ENCODE results near the gene ABCC3. TPM values are rescaled to one million over a fixed set of nuclear protein-coding genes. Genes with fewer than 3 reads are reported as not detected.

ABCC3 gene
- total RNA-seq, 1 donor from 2014 or later = 0.67 TPM

DNA sequence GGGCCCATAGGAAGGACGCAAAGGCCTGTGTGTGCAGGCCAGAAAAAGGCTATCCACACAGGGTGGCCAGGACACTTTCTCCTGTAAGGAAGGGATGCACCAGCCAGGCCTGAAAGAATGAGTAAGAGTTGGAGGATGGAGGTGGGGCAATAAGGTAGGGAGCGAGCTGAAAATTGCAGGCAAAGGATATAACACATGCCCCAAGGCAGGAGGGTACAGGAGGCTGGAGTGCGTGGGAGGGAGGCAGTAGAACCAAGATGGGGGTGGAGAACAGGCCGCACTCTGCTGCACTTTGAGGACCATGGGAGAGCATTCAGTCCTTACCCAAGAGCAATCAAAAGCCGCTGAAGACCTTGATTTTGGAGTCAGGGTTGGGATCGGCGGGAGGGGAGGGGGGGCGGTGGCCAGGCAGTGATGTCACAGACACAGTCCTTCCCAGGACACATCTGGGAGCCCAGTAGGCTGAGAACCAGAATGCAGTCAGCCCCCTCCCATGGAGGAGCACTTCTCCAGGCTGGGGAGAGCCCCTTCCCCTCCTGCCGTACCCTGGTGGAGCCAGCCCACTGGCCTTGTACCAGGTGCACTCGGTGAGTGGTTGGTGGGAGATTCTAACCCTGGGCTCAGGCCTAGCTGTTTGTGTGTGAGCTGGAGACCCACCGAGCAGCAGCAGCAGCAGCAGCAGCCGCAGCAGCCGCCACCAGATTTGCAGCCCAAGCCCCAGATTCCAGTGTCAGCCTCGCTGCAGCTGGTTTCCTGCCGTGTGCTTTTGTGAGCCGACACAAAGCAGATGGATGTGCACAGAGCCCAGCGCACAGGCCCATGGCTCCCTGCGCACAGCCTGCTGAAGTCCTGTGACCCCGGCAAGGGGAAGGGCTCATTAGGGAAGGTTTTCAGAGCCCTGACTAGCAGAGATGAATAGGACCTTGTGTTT is 55.5 kb downstream of the ABCC3 start:
- Mint-ChIP-seq H3K27ac (ENCODE audit: unreplicated experiment) (no peak overlapping the region), H3K36me3 (ENCODE audit: low read depth, unreplicated experiment) (peaks cover 4% of the 10 kb centered on the region), H3K9me3 (ENCODE audit: unreplicated experiment) (no peaks in the 10 kb centered on the region), H3K4me3 (ENCODE audit: unreplicated experiment) (no peak overlapping the region), H3K27me3 (ENCODE audit: unreplicated experiment) (peaks cover 3% of the 10 kb centered on the region), H3K4me1 (ENCODE audit: unreplicated experiment) (peaks cover 7% of the 10 kb centered on the region)
- TF ChIP-seq, protein P1, sequence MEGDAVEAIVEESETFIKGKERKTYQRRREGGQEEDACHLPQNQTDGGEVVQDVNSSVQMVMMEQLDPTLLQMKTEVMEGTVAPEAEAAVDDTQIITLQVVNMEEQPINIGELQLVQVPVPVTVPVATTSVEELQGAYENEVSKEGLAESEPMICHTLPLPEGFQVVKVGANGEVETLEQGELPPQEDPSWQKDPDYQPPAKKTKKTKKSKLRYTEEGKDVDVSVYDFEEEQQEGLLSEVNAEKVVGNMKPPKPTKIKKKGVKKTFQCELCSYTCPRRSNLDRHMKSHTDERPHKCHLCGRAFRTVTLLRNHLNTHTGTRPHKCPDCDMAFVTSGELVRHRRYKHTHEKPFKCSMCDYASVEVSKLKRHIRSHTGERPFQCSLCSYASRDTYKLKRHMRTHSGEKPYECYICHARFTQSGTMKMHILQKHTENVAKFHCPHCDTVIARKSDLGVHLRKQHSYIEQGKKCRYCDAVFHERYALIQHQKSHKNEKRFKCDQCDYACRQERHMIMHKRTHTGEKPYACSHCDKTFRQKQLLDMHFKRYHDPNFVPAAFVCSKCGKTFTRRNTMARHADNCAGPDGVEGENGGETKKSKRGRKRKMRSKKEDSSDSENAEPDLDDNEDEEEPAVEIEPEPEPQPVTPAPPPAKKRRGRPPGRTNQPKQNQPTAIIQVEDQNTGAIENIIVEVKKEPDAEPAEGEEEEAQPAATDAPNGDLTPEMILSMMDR (IDR thresholded peaks at IDR 0.05; ENCODE audit: unreplicated experiment) = no peak
- DNase-seq (ENCODE audit: low spot score) = peak; percentile 23

DNA sequence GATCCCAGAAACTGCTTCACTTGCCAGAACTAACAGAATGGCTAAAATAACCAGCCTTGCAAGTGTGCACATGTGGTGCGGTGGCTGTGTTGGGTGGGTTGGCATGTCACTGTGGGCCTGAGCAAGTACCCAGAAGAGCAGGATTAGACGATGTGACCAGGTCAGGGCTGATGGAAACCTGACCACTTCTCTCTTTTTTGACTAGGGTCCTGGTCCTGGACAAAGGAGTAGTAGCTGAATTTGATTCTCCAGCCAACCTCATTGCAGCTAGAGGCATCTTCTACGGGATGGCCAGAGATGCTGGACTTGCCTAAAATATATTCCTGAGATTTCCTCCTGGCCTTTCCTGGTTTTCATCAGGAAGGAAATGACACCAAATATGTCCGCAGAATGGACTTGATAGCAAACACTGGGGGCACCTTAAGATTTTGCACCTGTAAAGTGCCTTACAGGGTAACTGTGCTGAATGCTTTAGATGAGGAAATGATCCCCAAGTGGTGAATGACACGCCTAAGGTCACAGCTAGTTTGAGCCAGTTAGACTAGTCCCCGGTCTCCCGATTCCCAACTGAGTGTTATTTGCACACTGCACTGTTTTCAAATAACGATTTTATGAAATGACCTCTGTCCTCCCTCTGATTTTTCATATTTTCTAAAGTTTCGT is 56.3 kb downstream of the ABCC3 start:
- H3K36me3 Mint-ChIP-seq (ENCODE audit: low read depth, unreplicated experiment) = peaks cover 6% of the 10 kb centered on the region
- no peak overlapping the region for H3K27ac Mint-ChIP-seq (ENCODE audit: unreplicated experiment)
- H3K9me3 Mint-ChIP-seq (ENCODE audit: unreplicated experiment) = no peaks in the 10 kb centered on the region
- DNase-seq (ENCODE audit: low spot score) = no peak
- TF ChIP-seq, protein P1 (IDR thresholded peaks at IDR 0.05; ENCODE audit: unreplicated experiment) = no peak
- H3K4me1 Mint-ChIP-seq (ENCODE audit: unreplicated experiment) = peaks cover 7% of the 10 kb centered on the region
- H3K27me3 Mint-ChIP-seq (ENCODE audit: unreplicated experiment) = peaks cover 3% of the 10 kb centered on the region
- H3K4me3 Mint-ChIP-seq (ENCODE audit: unreplicated experiment) = no peak overlapping the region

DNA sequence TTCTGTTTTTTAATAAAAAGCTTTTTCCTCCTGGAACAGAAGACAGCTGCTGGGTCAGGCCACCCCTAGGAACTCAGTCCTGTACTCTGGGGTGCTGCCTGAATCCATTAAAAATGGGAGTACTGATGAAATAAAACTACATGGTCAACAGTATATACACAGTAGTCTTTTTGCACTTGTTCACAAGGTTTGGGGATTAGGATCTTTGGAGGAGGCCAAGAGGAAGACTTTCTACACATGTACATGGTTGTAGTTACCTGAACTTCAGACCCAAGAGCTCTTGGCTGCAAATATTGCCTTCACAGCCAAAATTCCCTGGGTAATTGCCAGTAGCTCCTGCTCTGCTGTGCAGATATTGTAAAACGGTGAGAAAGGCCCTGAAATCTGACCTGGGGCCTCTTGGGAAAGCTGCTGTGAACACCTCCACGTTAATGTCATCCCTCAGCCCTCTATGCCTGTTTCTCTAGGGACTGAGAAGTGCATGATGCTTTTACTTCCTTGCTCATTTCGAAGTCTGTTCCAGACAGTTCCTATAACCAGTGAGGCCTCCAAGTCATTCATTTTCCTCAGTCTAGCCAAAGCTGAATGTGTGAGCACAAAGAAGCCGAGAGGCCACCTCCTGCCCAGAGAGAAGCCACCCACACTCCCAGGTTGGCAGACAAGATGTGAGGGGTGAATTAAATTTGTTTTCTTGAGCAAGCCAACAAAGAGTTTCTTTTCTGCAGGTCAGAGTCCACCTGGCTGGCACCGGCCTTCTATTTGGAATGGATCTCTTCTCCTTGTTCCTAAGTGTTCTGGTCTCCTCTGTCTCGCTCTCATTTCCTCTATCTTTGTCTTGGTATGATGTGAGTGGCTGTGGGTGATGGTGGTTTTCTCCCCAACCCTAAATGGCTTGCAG is 57.1 kb downstream of the ABCC3 start:
- DNase-seq (ENCODE audit: low spot score) = no peak
- H3K9me3 Mint-ChIP-seq (ENCODE audit: unreplicated experiment) = no peaks in the 10 kb centered on the region
- H3K4me1 Mint-ChIP-seq (ENCODE audit: unreplicated experiment) = peaks cover 7% of the 10 kb centered on the region
- peaks cover 9% of the 10 kb centered on the region for H3K36me3 Mint-ChIP-seq (ENCODE audit: low read depth, unreplicated experiment)
- H3K27me3 Mint-ChIP-seq (ENCODE audit: unreplicated experiment) = peaks cover 3% of the 10 kb centered on the region
- H3K27ac Mint-ChIP-seq (ENCODE audit: unreplicated experiment) = no peak overlapping the region
- no peak overlapping the region for H3K4me3 Mint-ChIP-seq (ENCODE audit: unreplicated experiment)
- TF ChIP-seq, protein P1 (IDR thresholded peaks at IDR 0.05; ENCODE audit: unreplicated experiment) = no peak

DNA sequence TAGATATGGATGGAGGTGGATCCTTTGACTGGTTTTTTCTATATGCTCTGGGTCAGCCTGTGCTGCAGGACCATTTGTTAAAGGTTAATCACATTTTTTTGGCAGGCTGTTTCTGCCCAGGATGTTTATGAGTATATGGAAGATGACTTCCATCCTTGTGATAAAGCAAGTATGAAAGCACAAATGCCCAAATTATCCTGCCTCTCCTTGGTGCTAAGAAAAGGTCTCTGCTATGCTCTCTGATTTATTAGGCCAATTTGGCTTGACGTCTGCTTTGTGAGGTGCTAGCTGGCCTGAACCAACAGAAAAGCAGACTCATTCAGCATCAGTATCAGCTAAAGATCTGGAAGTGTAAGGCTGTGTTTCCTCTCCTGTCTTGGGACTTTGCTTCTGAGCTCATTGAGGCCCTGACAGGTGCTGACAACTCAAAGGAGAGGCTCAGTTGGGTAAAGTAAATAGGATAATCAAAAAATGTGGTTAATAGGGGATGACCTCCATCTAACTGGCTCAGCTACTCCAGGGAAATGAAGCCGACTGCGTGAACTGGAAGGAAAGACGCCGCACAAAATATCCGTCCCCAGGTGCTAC is 57.9 kb downstream of the ABCC3 start:
- H3K36me3 Mint-ChIP-seq (ENCODE audit: low read depth, unreplicated experiment) = peaks cover 9% of the 10 kb centered on the region
- peaks cover 3% of the 10 kb centered on the region for H3K27me3 Mint-ChIP-seq (ENCODE audit: unreplicated experiment)
- TF ChIP-seq, protein P1 (IDR thresholded peaks at IDR 0.05; ENCODE audit: unreplicated experiment) = no peak
- H3K9me3 Mint-ChIP-seq (ENCODE audit: unreplicated experiment) = no peaks in the 10 kb centered on the region
- DNase-seq (ENCODE audit: low spot score) = no peak
- H3K4me1 Mint-ChIP-seq (ENCODE audit: unreplicated experiment) = peaks cover 7% of the 10 kb centered on the region
- H3K4me3 Mint-ChIP-seq (ENCODE audit: unreplicated experiment) = no peak overlapping the region
- no peak overlapping the region for H3K27ac Mint-ChIP-seq (ENCODE audit: unreplicated experiment)
